DOHH2 (cell line): ENCODE results near the gene ATP11A.
A peak's percentile ranks its signal among the peaks of the same experiment; 100 is the strongest.
"Not testable (repeated sequence)": the region's sequence is repeated elsewhere in the genome, so short reads cannot be mapped to it uniquely, and the experiment has no call there.

Experiments
- H3F3A ChIP-seq: fragments of 200-600 bp; sonication (generic), shearing (Covaris generic); 2 replicates; pipeline ENCODE4 v1.6.0; 2016; ENCODE audit warnings: antibody characterized with exemption, mild to moderate bottlenecking; ENCODE audit not compliant: control insufficient read depth, insufficient read depth
- H3K27ac ChIP-seq: fragments of 200-600 bp; sonication (generic); 2 replicates; pipeline ENCODE4 v1.5.1; 2014; ENCODE audit warnings: low read depth, mild to moderate bottlenecking, low read length, moderate library complexity
- H3K27me3 ChIP-seq: fragments of 200-600 bp; sonication (generic); 2 replicates; pipeline ENCODE4 v1.6.1; 2014; ENCODE audit warnings: mild to moderate bottlenecking, low read length, mixed read lengths; ENCODE audit not compliant: control insufficient read depth
- H3K36me3 ChIP-seq: fragments of 200-600 bp; sonication (generic); 2 replicates; pipeline ENCODE4 v1.6.1; 2014; ENCODE audit warnings: mild to moderate bottlenecking, low read length, moderate library complexity, mixed read lengths; ENCODE audit not compliant: control insufficient read depth
- H3K4me1 ChIP-seq: fragments of 200-600 bp; sonication (generic); 2 replicates; pipeline ENCODE4 v1.6.1; 2014; ENCODE audit warnings: mild to moderate bottlenecking, low read length, mixed read lengths; ENCODE audit not compliant: control insufficient read depth
- H3K4me2 ChIP-seq: fragments of 200-600 bp; sonication (generic); 2 replicates; pipeline ENCODE4 v1.6.0; 2014; ENCODE audit warnings: mild to moderate bottlenecking, low read length, moderate library complexity
- H3K4me3 ChIP-seq: fragments of 200-600 bp; sonication (generic); 2 replicates; pipeline ENCODE4 v1.5.1; 2014; ENCODE audit warnings: mild to moderate bottlenecking, low read length, mixed read lengths
- H3K79me2 ChIP-seq: fragments of 200-600 bp; sonication (generic); 2 replicates; pipeline ENCODE4 v1.6.1; 2014; ENCODE audit warnings: mild to moderate bottlenecking, low read length, mixed read lengths; ENCODE audit not compliant: control insufficient read depth
- H3K9me2 ChIP-seq: fragments of 200-600 bp; sonication (generic); replicated peaks from 2 replicates; pipeline ENCODE4 v1.6.1; 2014; ENCODE audit warnings: mild to moderate bottlenecking, low read length, mixed read lengths; ENCODE audit not compliant: control insufficient read depth
- H3K9me3 ChIP-seq: fragments of 200-600 bp; sonication (generic); 2 replicates; pipeline ENCODE4 v1.6.1; 2014; ENCODE audit warnings: antibody characterized with exemption, low read length, mixed read lengths; ENCODE audit not compliant: control insufficient read depth, insufficient read depth
- H4K20me1 ChIP-seq: fragments of 200-600 bp; sonication (generic); 2 replicates; pipeline ENCODE4 v1.6.0; 2014; ENCODE audit warnings: low read depth, mild to moderate bottlenecking, antibody characterized with exemption, low read length, moderate library complexity; ENCODE audit not compliant: control insufficient read depth, insufficient read depth
- CTCF ChIP-seq: fragments of 200-600 bp; sonication (generic); IDR thresholded peaks from one replicate; pipeline ENCODE4 v1.5.1; 2014; ENCODE audit warnings: antibody characterized with exemption, mild to moderate bottlenecking, low read depth, low read length; ENCODE audit not compliant: poor library complexity, severe bottlenecking
- EZH2phosphoT487 ChIP-seq: fragments of 200-600 bp; sonication (generic); IDR thresholded peaks from 2 replicates; pipeline ENCODE4 v1.6.1; 2017; ENCODE audit warnings: borderline replicate concordance, mild to moderate bottlenecking, antibody characterized with exemption, low read length, moderate library complexity, mixed read lengths

Gene ATP11A

GRCh38 chr13:112870737-112871287 lies 181.0 kb downstream of the ATP11A start:
- H3K9me2 ChIP-seq = no peaks in the 10 kb centered on the region
- no peaks in the 10 kb centered on the region for H4K20me1 ChIP-seq
- no peaks in the 10 kb centered on the region for H3K27me3 ChIP-seq
- peaks cover 2% of the 10 kb centered on the region; the same call in 1 of the 2 replicates for H3K36me3 ChIP-seq
- no peak overlapping the region for H3K4me3 ChIP-seq
- H3K79me2 ChIP-seq = no peaks in the 10 kb centered on the region
- no peaks in the 10 kb centered on the region for H3K9me3 ChIP-seq
- peaks cover 13% of the 10 kb centered on the region for H3F3A ChIP-seq
- peaks cover 28% of the 10 kb centered on the region for H3K4me1 ChIP-seq
- no peak overlapping the region for H3K27ac ChIP-seq
- H3K4me2 ChIP-seq = no peak overlapping the region
- TF ChIP-seq EZH2phosphoT487 = no peak
- no peak for TF ChIP-seq CTCF

GRCh38 chr13:112871742-112872141 lies 181.9 kb downstream of the ATP11A start:
- H4K20me1 ChIP-seq = no peaks in the 10 kb centered on the region
- peaks cover 28% of the 10 kb centered on the region for H3K4me1 ChIP-seq
- H3K79me2 ChIP-seq = no peaks in the 10 kb centered on the region
- no peaks in the 10 kb centered on the region for H3K9me2 ChIP-seq
- no peaks in the 10 kb centered on the region for H3K27me3 ChIP-seq
- TF ChIP-seq CTCF (no peak), EZH2phosphoT487 (no peak)
- H3F3A ChIP-seq = peaks cover 13% of the 10 kb centered on the region
- H3K4me3 ChIP-seq = no peak overlapping the region
- H3K4me2 ChIP-seq = no peak overlapping the region
- H3K9me3 ChIP-seq = no peaks in the 10 kb centered on the region
- peaks cover 2% of the 10 kb centered on the region; the same call in 1 of the 2 replicates for H3K36me3 ChIP-seq
- H3K27ac ChIP-seq = no peak overlapping the region

GRCh38 chr13:112872657-112873631 lies 183.1 kb downstream of the ATP11A start:
- peak overlapping the region; percentile 49 for H3K4me3 ChIP-seq
- H3K27ac ChIP-seq = peak overlapping the region; percentile 50
- H3K79me2 ChIP-seq, H4K20me1 ChIP-seq, H3K36me3 ChIP-seq, H3K27me3 ChIP-seq, H3K9me3 ChIP-seq, H3K9me2 ChIP-seq: not testable (repeated sequence)
- peaks cover 13% of the 10 kb centered on the region for H3F3A ChIP-seq
- peak overlapping the region; percentile 52 for H3K4me2 ChIP-seq
- peaks cover 28% of the 10 kb centered on the region for H3K4me1 ChIP-seq
